Activated gamma-delta T cell (primary cell): ENCODE data around the gene COG8.

Experiments
- DNase-seq: peaks from one replicate; lab custom pipeline; 2025; lab: John Stamatoyannopoulos, UW

Gene COG8

DNA sequence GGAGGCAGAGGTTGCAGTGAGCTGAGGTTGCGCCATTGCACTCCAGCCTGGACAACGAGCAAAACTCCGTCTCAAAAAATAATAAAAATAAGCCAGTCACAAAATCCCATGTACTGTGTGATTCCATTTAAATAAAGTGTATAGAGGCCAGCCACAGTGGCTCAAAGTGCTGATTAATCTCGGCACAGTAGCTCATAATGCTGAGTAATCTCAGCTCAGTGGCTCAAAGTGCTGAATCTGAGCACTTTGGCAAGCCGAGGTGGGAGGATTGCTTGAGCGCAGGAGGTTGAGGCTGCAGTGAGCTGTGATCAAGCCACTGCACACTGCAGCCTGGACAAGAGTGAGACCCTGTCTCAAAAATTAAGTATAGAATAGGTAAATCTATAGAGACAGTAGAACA, 7.3 kb upstream of the COG8 start:
- no peak for DNase-seq

DNA sequence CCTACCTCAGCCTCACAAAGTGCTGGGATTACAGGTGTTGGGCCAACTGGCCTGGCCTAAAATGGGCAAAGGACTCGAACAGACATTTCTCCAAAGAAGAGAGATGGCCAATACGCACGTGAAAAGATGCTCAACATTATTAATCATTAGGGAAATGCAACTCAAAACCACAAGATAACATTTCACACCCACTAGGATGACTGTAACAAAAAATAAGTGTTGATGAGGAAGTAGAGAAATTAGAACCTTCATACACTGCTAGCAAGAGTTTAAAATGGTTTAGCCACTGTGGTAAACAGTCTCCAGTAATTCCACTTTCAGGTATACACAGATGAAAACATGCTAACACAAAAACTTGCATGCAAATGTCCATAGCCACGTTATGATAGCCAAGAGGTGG, 6.6 kb upstream of the COG8 start:
- DNase-seq = no peak

DNA sequence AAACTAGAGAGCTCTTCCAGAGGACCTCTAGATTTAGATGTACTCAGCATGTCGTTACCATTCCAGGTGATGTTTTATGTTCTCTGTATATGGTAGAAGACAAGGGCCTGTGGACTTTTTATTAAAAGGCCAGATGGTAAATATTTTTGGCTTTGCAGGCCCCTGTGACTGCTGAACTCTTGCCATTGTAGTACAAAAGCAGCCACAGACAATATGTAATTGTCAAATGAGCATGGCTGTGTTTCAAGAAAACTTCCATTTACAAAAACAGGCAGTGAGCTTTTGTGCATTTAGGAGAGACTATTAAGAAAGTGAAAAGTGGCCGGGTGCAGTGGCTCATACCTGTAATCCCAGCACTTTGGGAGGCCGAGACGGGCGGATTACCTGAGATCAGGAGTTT, 4.8 kb upstream of the COG8 start:
- no peak for DNase-seq

DNA sequence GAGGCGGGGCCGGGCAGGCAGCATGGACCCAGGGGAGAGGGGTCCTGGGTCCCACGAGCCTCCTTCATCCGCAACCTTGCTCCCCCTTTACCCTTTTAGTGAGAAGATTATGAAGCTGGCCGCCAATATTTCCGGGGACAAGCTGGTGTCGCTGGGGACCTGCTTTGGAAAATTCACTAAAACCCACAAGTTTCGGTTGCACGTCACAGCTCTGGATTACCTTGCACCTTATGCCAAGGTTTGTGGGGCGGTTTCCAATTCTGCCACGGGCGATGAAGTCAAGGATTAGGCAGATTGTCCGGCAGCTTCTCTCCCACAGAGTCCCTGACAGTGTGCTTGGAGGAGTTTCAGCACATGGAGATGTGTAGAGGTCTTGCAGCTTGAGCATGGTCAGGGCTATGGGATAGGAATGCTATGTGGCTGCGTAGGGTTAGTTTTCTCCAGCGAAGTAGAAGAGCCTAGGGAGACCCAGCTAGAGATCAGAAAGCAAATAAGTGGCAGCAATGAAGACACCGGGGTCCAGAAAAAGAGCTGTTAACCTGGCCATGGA, 806 bp upstream of the COG8 start:
- no peak for DNase-seq

DNA sequence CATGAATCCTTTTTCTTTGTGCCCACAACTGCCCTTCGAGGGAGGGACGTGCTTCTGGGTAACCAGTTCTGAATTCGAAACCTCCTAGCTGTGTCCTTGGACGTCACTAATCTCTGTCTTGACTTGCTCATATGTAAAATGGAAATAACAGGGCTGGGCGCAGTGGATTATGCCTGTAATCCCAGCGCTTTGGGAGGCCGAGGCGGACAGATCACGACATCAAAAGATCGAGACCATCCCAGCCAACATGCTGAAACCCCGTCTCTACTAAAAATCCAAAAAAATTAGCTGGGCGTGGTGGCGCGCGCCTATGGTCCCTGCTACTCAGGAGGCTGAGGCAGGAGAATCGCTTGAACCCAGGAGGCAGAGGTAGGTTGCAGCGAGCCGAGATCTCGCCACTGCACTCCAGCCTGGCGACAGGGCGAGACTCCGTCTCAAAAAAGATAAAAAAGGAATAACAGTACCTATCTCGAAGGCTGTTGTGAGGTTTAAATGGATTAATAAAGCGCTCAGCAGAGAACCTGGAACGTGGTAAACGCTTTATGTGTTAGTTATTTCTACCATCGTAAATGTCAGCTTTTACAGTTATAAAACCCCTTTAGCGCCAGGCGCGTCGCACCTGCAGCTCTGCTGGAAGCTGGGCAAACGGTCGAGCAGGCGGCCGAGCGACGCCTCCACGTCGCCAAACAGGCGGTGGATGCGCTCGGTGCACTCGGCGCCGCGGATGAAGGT, 641 bp downstream of the COG8 start:
- no peak for DNase-seq

DNA sequence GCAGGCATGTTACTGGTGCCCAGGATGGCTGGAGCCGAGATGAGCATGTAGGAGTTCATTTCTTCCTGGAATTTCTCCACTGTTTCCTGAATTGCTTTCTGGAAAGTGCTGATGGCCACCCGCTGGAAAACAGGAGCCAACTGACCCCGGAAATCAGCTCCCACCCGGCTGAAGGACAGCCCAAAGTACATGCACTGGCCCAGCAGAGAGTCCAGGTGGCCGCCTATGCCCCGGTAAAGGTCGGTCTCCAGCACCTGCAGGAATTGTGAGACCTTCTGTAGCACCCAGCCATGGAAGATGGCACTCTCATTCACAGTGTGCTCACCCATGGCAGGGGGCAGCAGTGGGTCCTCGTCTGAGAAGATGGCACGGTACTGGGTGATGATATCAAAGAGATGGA, 4.7 kb downstream of the COG8 start:
- DNase-seq = no peak

DNA sequence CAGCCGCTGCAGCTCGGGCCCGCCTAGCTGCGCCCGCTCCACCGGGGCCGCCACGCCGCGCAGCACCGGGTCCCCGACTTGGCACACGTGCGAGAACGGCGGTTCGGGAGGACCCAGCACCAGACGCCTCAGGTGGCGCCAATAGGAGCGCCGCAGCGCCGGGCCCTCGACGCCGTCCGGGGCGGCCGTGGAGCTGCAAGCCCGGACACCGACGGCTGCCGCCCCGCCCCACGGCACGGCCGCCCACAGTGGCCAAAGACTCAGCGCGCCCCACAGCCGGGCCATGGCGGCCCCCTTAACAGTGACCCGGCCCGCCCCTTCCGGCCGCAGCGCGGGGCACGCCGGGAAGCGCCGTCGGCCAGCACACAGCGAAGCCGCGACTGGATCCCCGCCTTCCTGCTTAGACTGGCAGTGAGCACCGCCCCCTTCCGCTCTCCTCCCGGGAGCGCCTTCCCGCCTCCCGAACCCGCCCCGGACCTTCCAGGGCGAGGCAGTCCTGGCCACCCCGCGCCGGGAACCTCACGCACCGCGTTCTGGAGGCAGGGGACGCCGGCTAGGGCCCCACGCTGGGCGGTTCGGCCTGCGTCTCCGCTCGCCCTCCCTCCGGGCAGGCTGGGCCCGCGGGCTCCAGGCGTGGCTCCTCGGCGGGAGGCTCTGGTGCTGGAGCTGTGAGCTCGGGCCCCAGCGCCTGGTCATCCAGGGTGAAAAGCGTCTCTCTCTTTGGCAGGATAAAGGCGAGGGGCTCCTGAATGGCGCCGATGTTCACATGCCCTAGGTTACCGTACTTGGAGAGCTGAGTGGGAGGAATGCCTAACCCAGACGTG, 8.9 kb downstream of the COG8 start, which contains the start of gene PDF:
PDF (minus strand) TSS at position 303 of the 824 bp plus-strand sequence; CDS start at position 285, 18 bp downstream.
- DNase-seq = peak; percentile 81

DNA sequence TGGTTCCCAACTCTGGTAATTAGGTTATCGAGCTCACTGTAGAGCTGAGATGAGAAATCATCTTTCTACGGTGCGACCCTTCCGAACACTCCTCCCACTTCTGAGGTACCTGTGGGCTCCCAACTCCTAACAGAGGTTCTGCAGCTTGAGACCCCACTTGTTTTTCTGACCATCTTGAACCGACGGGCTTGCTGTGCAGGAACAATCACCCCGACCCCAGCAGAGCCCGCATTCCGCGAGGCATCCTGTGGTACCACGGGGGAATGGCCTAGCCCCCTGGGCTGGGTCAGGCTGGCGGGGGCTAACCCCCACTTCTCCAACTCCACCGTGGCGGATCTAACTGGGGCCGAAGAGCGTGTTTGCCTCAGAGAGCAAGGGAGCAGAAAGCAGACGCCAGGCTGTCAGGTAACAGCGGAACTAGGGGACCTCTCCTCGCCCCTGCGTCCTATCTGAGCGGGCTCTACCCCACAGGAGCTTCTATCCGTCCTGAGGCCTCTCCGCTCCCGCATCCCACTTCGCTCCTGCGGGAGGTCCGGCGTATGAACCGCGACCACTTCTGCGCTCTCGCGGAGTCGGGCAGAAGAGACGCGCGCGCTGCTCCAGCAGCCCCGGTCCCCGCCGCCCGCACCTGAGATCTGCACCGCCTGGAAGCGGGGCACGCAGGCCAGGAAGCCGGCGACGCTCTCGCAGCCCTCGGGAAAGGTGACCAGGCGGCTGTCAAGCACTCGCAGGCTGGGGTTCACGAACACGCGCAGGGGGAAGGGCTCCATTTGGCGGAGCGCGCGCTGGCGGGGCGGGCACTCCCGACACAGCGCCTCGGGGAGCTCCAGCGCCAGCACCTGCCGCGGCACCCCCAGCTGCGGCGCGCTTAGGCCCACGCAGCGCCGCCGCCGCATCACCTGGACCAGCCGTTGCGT, 9.7 kb downstream of the COG8 start:
- DNase-seq = peak; percentile 59

DNA sequence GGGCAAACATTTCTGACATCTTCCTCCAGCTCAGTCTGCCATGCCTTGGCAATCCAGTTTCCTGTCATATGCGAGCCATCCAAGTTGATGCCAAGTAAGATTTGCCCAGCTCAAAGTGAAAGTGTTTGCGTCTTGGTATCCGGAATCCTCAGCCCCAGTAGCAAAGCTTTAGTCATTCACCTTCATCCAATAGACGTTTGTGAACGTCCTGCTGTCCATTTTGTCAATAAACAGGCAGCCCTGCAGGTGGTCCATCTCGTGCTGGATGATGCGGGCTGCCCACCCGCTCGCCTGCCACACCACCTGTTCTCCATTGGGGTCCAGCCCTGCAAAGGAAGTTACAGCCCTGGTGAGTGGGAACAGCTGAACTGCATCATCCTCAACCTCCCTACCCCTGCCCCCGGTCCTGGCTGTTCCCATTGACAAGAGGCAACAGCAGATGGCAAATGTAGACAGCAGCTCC, 10.5 kb downstream of the COG8 start:
- no peak for DNase-seq

DNA sequence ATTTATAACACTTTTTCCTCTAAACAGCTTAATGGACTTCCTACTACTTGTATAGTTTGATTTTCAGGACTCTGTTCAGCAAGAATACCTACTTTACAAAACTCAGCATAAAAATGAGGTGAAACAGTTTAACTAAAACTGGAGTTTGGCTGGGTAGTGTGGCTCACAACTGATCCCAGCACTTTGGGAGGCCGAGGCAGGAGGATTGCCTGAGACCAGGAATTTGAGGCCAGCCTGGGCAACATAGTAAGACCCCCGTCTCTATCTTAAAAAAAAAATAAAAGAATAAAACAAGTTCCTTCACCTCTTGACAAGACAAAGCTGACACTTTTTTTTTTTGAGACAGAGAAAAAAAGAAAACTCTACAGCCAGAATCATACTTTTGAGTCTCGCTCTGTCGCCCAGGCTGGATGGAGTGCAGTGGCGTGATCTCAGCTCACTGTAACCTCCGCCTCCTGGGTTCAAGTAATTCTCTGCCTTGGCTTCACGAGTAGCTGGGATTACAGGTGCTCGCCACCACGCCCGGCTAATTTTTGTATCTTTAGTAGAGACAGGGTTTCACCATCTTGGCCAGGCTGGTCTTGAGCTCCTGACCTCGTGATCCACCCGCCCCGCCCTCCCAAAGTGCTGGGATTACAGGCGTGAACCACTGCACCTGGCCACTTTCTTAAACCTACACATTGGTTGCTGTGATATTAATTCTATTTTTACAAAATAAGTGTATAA, 11.6 kb downstream of the COG8 start:
- no peak for DNase-seq

DNA sequence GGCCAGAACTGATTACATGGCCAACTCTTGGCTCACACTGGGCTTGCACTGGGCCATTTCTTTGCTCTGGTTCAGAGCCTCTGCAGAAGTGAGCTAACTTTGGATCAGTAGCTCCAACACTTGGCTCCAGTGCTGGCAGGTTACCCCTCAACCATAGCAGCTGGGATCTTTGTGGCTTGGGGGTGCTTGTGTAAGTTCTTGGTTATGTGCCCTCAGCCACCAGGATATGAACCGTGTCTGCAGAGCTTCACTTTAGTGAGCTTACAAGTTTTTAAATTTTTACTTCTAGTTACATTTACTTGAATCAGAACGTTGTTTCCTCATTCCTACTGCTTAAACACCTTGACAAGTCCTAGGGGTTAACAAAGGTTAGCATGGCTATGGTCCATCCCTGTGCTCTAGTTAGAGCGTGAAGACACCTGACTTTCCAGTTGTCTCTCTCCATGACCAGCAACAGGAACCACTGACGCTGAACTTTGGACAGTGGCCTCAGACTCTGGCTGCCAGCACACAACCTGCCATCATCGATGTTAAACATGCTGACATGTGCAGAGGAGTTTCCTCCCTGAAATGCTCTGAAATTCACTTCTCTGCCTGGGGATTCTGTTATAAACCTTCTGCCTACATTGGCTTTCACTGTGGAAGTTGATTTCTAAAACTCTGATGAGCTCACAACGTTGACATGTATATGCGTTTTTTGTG, 13.0 kb downstream of the COG8 start:
- no peak for DNase-seq

DNA sequence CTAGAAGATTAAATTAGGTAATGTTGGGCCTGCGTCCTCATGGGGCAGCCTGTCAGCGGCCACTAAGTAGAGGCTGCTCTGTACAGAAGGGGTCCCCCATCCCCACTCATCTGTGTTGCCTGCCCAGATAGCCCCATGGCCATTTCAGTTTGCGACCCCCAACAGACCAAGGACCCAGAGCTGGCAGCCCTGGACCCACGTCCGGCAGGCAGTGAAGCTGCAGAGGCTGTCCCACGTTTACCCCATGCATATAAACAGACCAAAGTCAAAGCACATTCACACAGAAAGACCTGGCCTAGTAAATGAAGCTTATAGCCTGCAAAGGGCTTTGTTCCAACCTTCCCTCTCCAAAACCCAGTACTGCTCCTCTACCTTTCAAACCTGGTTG, 13.6 kb downstream of the COG8 start:
- no peak for DNase-seq

DNA sequence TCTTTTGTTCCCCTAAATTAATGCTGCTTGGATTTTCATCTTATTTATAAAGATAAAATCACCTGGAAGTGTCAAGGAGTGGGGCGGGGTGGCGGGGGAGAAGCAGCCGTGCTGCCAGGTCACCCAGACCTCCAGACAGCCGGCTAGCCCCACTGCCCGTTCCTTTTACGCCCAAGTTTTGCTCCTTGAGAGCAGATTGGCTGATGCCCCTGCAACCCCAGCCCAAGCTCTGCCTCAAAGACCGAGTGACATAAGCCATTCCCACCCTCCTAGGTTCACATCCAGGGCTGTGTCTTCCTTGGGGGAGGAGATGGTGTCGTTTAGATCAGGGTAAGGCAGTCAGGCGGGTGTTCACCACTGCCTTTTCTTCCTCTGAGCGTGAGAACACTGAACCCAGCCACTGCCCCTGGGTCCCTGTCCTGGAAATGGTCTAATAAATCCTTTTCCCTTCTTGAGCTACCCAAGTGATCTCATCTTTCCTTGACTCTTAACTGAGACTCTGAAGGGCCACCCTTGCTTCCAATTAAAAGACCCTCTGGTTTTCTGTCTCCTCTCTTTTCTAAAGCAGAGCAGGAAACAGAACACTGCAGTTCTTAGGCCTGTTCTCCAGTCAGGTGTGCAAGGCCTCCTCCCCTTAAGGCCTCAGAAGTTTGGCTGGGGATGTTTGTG, 14.6 kb downstream of the COG8 start:
- DNase-seq = no peak

DNA sequence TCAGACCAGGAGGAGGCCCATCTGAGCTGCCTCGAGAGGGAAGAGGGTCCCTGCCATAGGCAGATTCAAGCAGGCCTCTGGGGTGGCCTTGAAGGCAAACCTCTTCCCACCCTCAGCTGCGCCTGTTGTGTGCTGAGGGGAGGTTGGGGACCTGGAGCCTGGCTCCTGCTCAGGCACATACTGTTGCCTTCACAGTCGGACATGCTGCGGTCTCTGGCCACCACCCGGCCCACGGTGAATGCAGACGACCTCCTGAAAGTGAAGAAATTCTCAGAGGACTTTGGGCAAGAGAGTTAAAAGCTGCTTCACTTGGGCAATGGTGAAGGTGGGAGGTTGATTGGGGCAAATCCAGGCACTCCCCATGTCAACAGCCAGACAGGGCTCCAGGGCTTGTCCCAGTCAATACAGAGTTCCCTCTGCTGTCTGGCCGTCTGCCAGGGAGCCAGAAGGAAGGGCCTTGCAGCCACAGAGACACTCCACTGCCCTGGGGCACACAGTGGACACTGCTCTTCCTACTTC, 15.3 kb downstream of the COG8 start:
- no peak for DNase-seq

DNA sequence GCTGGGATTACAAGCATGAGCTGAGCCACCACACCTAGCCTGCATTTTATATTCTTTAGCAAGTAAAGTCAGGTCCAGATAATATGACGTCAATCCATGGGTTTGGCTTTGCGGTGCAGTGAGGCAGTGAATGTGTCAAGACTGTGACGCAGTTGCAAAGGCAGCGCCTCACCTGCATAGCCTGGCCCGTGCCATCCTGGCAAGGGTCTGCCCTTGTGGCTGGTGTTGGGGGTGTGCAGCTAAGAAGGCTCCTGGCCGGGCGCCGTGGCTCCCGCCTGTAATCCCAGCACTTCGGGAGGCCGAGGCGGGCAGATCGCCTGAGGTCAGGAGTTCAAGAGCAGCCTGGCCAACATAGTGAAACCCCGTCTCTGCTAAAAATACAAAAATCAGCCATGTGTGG, 15.9 kb downstream of the COG8 start:
- DNase-seq = no peak

DNA sequence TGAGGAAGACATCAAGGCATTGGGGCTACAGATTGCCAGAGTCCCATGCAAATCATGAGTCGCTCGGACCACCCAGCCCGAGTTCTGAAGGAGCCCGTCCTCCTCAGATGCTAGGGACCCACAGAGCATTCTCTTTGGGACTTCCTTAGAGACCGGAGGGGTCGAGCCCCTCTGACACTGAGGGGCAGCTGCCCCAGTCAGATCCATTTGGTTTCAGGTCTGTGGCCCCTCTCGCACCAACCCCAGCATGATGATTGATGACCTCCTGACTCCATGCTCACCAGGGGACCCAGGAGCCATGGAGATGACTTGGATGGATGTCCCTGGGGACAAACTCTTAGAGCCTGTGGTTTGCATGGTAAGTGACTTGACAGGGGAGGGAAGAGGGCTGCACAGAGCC, 17.0 kb downstream of the COG8 start:
- DNase-seq = no peak

DNA sequence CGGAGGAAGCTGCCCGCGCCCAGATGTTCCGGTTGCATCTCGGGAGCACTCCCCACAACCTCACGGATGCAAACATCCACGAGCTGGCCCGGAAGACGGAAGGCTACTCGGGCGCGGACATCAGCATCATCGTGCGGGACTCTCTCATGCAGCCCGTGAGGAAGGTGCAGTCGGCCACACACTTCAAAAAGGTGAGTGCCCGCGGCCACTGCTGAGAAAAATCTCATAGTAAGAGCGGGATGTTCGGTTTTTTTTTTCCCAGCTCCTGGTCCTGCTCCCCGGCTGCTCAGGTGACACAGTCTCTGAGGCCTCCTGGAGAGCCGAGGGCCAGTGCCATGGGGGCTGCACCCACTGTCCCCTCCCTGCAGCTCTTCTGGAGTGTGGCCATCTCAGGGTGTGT, 18.3 kb downstream of the COG8 start:
- no peak for DNase-seq

DNA sequence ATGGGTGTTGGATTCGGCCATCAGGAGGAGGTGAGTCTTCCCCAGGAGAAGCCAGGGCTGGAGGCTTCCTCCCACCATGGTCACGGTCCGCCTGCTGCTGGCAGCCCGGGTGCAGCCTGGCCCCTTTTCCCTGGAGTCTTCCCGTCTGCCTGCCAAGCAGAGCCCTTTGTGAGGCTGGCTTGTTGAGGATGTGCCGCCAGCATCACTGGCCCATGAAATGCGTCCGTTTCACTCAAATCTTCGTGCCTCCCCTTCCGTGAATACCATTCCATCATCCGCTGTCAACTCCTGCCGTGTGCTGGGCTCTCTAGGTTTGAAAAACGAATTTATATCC, 18.7 kb downstream of the COG8 start:
- DNase-seq = no peak

DNA sequence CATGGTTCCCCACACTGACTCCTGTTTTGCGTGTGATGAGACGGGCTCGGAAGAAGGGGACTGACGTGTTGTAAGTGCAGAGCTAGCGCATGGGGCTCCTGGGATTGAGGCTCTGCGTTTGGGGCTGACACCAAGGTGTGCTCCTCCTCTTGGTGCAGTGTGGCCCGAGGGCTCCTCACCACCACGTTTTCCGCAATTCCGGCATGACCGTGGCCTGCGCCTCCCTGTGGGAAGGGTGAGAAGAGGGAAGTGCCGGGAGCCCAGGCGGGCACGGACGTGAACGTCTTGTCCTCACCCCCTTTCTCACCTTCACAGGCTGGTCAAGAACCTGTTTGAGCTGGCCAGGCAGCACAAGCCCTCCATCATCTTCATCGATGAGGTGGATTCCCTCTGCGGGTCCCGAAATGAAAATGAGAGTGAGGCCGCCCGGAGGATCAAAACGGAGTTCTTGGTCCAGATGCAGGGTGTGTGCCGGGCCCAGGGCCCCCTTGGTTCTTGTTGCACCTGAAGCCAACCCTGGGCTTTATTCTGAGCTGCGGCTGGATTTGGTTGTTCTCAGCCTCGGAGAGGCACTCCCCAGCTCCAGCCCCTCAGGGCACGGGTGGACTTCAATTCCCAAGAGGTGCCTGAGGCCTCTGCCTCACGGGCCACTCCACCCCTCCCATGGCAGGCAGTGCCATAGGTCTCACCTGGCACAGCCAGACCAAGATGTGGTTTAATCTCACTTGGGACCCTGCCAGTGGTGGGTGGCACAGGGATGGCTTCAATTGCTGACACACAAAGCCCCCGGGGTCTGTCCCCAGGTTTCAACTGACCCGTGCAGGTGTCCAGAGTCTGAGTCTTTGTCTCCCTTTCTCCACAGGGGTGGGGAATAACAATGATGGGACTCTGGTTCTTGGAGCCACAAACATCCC, 19.3 kb downstream of the COG8 start:
- no peak for DNase-seq
